Germinal center (tissue), 1 donor: ENCODE results near the gene KLK3.

Experiments used
- DNase-seq: peaks from one replicate; pipeline ENCODE4 v3.0.0; 2012; ENCODE audit warnings: mixed read lengths, low spot score

KLK3 gene

GRCh38 chr19:50898018-50898417 lies 43.3 kb downstream of the KLK3 start:
- no peak for DNase-seq

- no peak for DNase-seq
Measured at GRCh38 chr19:50899569-50899968, 44.9 kb downstream of the KLK3 start.

GRCh38 chr19:50902640-50903039 lies 47.9 kb downstream of the KLK3 start:
- no peak for DNase-seq

GRCh38 chr19:50906217-50906616 lies 51.5 kb downstream of the KLK3 start:
- DNase-seq = peak; percentile 49

- DNase-seq = no peak
Measured at GRCh38 chr19:50908336-50908735, 53.6 kb downstream of the KLK3 start.

GRCh38 chr19:50909240-50910070 lies 54.7 kb downstream of the KLK3 start:
- peak; percentile 82 for DNase-seq
